Skeletal muscle tissue (tissue), 4 donors: Measurements from ENCODE around the gene TRPC4. TPM values are rescaled to one million over a fixed set of nuclear protein-coding genes. Genes with fewer than 3 reads are reported as not detected.

Source experiments
- H3K27ac ChIP-seq: one replicate; pipeline ENCODE4 v1.7.0; 2013; ENCODE audit warnings: mild to moderate bottlenecking, low read depth, low read length, inconsistent platforms
- H3K27me3 ChIP-seq, 3 donors: one replicate each; pipeline ENCODE4 v1.7.0; 2013; ENCODE audit warnings: low read length in 3 of 3; ENCODE audit not compliant: control insufficient read depth in 3 of 3, insufficient read depth in 3 of 3
- H3K36me3 ChIP-seq, 3 donors: one replicate each; pipeline ENCODE4 v1.7.0; 2013; ENCODE audit warnings: low read length in 3 of 3; ENCODE audit not compliant: control insufficient read depth in 3 of 3, insufficient read depth in 3 of 3
- H3K4me1 ChIP-seq, 3 donors: one replicate each; pipeline ENCODE4 v1.7.0; 2013; ENCODE audit warnings: low read length in 3 of 3, mild to moderate bottlenecking in 3 of 3; ENCODE audit not compliant: control insufficient read depth in 3 of 3, insufficient read depth in 3 of 3
- H3K4me3 ChIP-seq, 3 donors: one replicate each; pipeline ENCODE4 v1.7.0; 2013; ENCODE audit warnings: low read length in 3 of 3
- H3K9ac ChIP-seq, 3 donors: one replicate each; pipeline ENCODE4 v1.7.0; 2013; ENCODE audit warnings: low read length in 3 of 3, mild to moderate bottlenecking in 3 of 3, moderate library complexity in 2 of 3, low read depth in 1 of 3
- H3K9me3 ChIP-seq, 3 donors: one replicate each; pipeline ENCODE4 v1.7.0; 2013; ENCODE audit warnings: low read length in 3 of 3; ENCODE audit not compliant: control insufficient read depth in 3 of 3
- total RNA-seq: library from RNA; depleted of rRNA; stranded (reverse); fragments of >200 nt; gene quantifications from one replicate; pipeline ENCODE4 v1.2.3, GENCODE V29; 2014
- donor health status: Osteomylitis.

TRPC4 gene
- 1.6 TPM for total RNA-seq

DNA sequence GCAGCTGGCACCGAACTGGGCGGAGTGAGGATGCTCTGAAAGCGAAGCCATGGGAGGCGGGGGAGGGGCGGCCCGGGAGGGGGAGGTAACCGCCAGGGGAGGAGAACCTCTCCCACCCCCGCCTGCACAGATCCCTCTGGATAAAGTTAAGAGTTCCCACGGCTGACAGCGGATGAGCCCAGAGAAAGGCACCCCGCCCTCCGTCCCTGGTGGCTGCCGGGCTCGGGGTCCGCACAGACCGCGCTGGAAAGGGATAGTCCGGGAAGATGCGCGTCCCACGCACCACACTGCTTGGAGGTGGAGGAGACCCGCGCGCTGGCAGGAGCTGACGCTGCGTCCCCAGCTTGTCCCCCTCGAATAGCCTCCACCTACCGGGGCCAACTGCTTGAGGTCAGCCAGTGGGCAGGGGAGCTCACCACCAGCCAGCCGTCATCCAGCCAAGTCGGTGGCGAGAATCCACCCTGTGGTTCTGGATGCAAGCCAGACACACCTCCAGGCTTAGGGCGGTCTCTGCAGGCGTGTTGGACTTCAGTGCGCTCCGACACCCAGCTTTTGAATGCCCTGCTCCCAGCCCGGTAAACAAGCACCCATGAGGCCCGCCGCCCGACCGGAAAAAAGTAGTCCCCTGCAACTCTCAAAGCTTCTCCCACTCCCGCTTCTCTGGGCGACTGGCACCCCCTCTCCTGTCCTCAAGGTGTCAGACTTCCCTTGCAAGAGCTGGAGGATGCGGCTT is at the start of gene TRPC4:
Gene TRPC4 (minus strand): TSS at position 17 of the 733 bp plus-strand sequence. CDS start 86,439 bp downstream, outside the sequence.
- Histone ChIP-seq H3K27ac (no peak within 1 kb of the TSS), H3K9ac (peak within 1 kb of the TSS in 2 of 3 donors; percentile 9 to 48)

GRCh38 chr13:37918751-37919150 is 49.2 kb upstream of the TRPC4 start:
- Histone ChIP-seq H3K27me3 (no peaks in the 10 kb centered on the region), H3K9ac (no peak overlapping the region), H3K9me3 (peaks cover 0 to 4% (median 3%) of the 10 kb centered on the region in 3 donors), H3K36me3 (no peaks in the 10 kb centered on the region), H3K4me3 (no peak overlapping the region), H3K4me1 (no peaks in the 10 kb centered on the region), H3K27ac (no peak overlapping the region)

More for the DNA sequence above, at the start of gene TRPC4:
- H3K36me3 ChIP-seq = no peaks in the 10 kb centered on the region
- H3K4me1 ChIP-seq = peaks cover 4 to 8% (median 5%) of the 10 kb centered on the region in 3 donors
- peaks cover 21 to 24% (median 22%) of the 10 kb centered on the region in 3 donors for H3K27me3 ChIP-seq
- peak within 1 kb of the TSS; percentile 57 to 65 (median 59) for H3K4me3 ChIP-seq
- no peaks in the 10 kb centered on the region for H3K9me3 ChIP-seq

- Histone ChIP-seq H3K9me3 (peaks cover 0 to 4% (median 3%) of the 10 kb centered on the region in 3 donors), H3K36me3 (no peaks in the 10 kb centered on the region), H3K4me3 (no peak overlapping the region), H3K4me1 (no peaks in the 10 kb centered on the region), H3K9ac (no peak overlapping the region), H3K27ac (no peak overlapping the region), H3K27me3 (no peaks in the 10 kb centered on the region)
Measured at GRCh38 chr13:37918116-37918714, 48.6 kb upstream of the TRPC4 start.

DNA sequence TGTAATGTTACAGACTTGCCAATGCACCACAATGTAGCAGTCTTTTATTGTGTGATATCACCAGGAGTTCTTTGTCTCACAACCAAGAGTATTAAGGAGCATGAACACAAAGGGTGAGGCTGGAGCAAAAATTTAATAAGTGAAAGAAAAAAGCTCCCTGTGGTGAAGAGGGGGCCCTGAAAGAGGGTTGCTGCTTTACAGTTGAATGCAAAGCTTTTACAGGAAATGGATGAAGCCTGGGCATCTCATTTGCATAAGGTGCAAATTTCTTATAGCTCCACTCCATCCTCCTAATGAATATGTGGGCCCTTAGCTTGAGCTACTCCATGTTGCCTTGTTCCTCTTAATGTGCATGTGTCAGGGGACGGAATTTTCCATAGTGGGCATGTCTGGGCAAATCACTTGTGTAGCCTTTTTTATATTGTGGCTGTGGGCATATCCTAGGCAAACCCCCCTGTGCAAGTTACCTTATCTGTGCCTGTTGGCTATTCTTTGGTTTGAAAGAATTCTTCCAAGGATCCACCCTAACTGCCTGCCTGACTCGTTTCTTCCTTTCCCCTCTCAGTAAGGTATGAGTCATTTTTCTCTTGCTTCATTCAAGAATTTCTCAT is 45.3 kb upstream of the TRPC4 start:
- peaks cover 0 to 4% (median 3%) of the 10 kb centered on the region in 3 donors for H3K9me3 ChIP-seq

DNA sequence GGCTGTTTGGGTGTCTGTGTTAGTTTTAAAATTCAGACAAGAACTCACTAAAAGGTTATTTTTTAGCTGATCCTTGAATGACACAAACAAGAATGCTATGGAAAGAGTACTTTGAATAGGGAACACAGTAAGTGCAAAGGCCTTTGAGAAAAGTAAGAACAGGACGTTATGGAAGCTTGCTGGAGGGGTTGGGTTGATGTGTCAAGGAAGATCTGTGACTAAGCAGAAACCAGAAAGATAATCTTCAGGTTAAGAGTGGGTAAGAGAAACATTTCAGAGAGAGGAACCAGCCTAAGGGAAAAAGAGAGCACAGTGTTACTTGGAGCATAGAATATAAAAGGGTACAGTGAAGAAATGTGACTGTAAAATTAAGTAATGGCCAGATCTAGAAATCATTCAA is 41.2 kb upstream of the TRPC4 start:
- Histone ChIP-seq H3K36me3 (no peaks in the 10 kb centered on the region), H3K27me3 (no peaks in the 10 kb centered on the region), H3K27ac (no peak overlapping the region), H3K4me3 (no peak overlapping the region), H3K9me3 (peaks cover 0 to 4% (median 3%) of the 10 kb centered on the region in 3 donors), H3K9ac (no peak overlapping the region), H3K4me1 (no peaks in the 10 kb centered on the region)

More for the DNA sequence above, 45.3 kb upstream of the TRPC4 start:
- Histone ChIP-seq H3K4me1 (no peaks in the 10 kb centered on the region), H3K4me3 (no peak overlapping the region), H3K36me3 (no peaks in the 10 kb centered on the region), H3K9ac (no peak overlapping the region), H3K27me3 (no peaks in the 10 kb centered on the region), H3K27ac (no peak overlapping the region)

- no peaks in the 10 kb centered on the region for H3K27me3 ChIP-seq
- H3K4me3 ChIP-seq = no peak overlapping the region
- no peak overlapping the region for H3K27ac ChIP-seq
- no peaks in the 10 kb centered on the region for H3K36me3 ChIP-seq
- H3K4me1 ChIP-seq = no peaks in the 10 kb centered on the region
- H3K9ac ChIP-seq = no peak overlapping the region
- no peaks in the 10 kb centered on the region for H3K9me3 ChIP-seq
Measured at GRCh38 chr13:37906880-37907279, 37.3 kb upstream of the TRPC4 start.

- no peaks in the 10 kb centered on the region for H3K4me1 ChIP-seq
- no peaks in the 10 kb centered on the region for H3K27me3 ChIP-seq
- no peak overlapping the region for H3K9ac ChIP-seq
- no peaks in the 10 kb centered on the region for H3K36me3 ChIP-seq
- no peak overlapping the region for H3K27ac ChIP-seq
- H3K4me3 ChIP-seq = no peak overlapping the region
- H3K9me3 ChIP-seq = no peaks in the 10 kb centered on the region
Measured at GRCh38 chr13:37905736-37906135, 36.2 kb upstream of the TRPC4 start.

- H3K36me3 ChIP-seq = no peaks in the 10 kb centered on the region
- H3K4me1 ChIP-seq = no peaks in the 10 kb centered on the region
- no peaks in the 10 kb centered on the region for H3K9me3 ChIP-seq
- H3K27ac ChIP-seq = no peak overlapping the region
- no peak overlapping the region for H3K9ac ChIP-seq
- H3K27me3 ChIP-seq = no peaks in the 10 kb centered on the region
- H3K4me3 ChIP-seq = no peak overlapping the region
Measured at GRCh38 chr13:37899753-37900152, 30.2 kb upstream of the TRPC4 start.

GRCh38 chr13:37893321-37893720 is 23.7 kb upstream of the TRPC4 start:
- no peaks in the 10 kb centered on the region for H3K9me3 ChIP-seq
- no peak overlapping the region for H3K27ac ChIP-seq
- no peaks in the 10 kb centered on the region for H3K36me3 ChIP-seq
- no peak overlapping the region for H3K9ac ChIP-seq
- H3K27me3 ChIP-seq = no peaks in the 10 kb centered on the region
- no peaks in the 10 kb centered on the region for H3K4me1 ChIP-seq
- H3K4me3 ChIP-seq = no peak overlapping the region

GRCh38 chr13:37889820-37890219 is 20.2 kb upstream of the TRPC4 start:
- H3K4me1 ChIP-seq = no peaks in the 10 kb centered on the region
- H3K9ac ChIP-seq = no peak overlapping the region
- H3K36me3 ChIP-seq = no peaks in the 10 kb centered on the region
- H3K27me3 ChIP-seq = no peaks in the 10 kb centered on the region
- H3K4me3 ChIP-seq = no peak overlapping the region
- H3K27ac ChIP-seq = no peak overlapping the region
- H3K9me3 ChIP-seq = no peaks in the 10 kb centered on the region
